Nephron progenitor cell (in vitro differentiated cells): ENCODE data around the gene COL4A3.
A peak's percentile ranks its signal among the peaks of the same experiment; 100 is the strongest.

Experiments
- DNase-seq: peaks from one replicate; pipeline ENCODE4 v3.0.0; 2021
- H3K27ac Mint-ChIP-seq: 2 replicates; pipeline ENCODE4 v1.8.0; 2021; ENCODE audit warnings: mild to moderate bottlenecking, moderate library complexity, mixed read lengths
- H3K27me3 Mint-ChIP-seq: 2 replicates; pipeline ENCODE4 v1.8.0; 2021; ENCODE audit warnings: mild to moderate bottlenecking, low read depth, mixed read lengths; ENCODE audit not compliant: poor library complexity
- H3K36me3 Mint-ChIP-seq: 2 replicates; pipeline ENCODE4 v1.8.0; 2021; ENCODE audit warnings: low read depth, mixed read lengths
- H3K4me1 Mint-ChIP-seq: 2 replicates; pipeline ENCODE4 v1.8.0; 2021; ENCODE audit warnings: mixed read lengths
- H3K4me3 Mint-ChIP-seq: 2 replicates; pipeline ENCODE4 v1.8.0; 2021; ENCODE audit warnings: mild to moderate bottlenecking, moderate library complexity, mixed read lengths
- H3K9me3 Mint-ChIP-seq: 2 replicates; pipeline ENCODE4 v1.8.0; 2021; ENCODE audit warnings: mild to moderate bottlenecking, moderate library complexity, mixed read lengths
- CTCF ChIP-seq: fragments of 200-600 bp; sonication (generic); IDR thresholded peaks from 2 replicates; pipeline ENCODE4 v1.5.0; 2021; ENCODE audit warnings: antibody characterized with exemption

Gene COL4A3

GRCh38 chr2:227124811-227125210 lies 39.6 kb upstream of the COL4A3 start:
- no peak for DNase-seq
- peaks cover 3% of the 10 kb centered on the region for H3K27me3 Mint-ChIP-seq
- TF ChIP-seq CTCF: no peak
- peaks cover 31% of the 10 kb centered on the region for H3K4me1 Mint-ChIP-seq
- no peak overlapping the region for H3K4me3 Mint-ChIP-seq
- no peak overlapping the region for H3K27ac Mint-ChIP-seq
- H3K36me3 Mint-ChIP-seq: no peaks in the 10 kb centered on the region
- no peaks in the 10 kb centered on the region for H3K9me3 Mint-ChIP-seq

- H3K4me3 Mint-ChIP-seq: no peak overlapping the region
- peaks cover 3% of the 10 kb centered on the region for H3K27me3 Mint-ChIP-seq
- no peak for TF ChIP-seq CTCF
- peak; percentile 22 for DNase-seq
- H3K27ac Mint-ChIP-seq: no peak overlapping the region
- H3K9me3 Mint-ChIP-seq: no peaks in the 10 kb centered on the region
- no peaks in the 10 kb centered on the region for H3K36me3 Mint-ChIP-seq
- peaks cover 31% of the 10 kb centered on the region for H3K4me1 Mint-ChIP-seq
These were observed 38.9 kb upstream of the COL4A3 start for GRCh38 chr2:227125506-227125905.

GRCh38 chr2:227127201-227127600 lies 37.2 kb upstream of the COL4A3 start:
- Mint-ChIP-seq H3K27ac (no peak overlapping the region), H3K36me3 (no peaks in the 10 kb centered on the region), H3K4me3 (no peak overlapping the region), H3K27me3 (peaks cover 3% of the 10 kb centered on the region), H3K4me1 (peaks cover 37% of the 10 kb centered on the region), H3K9me3 (no peaks in the 10 kb centered on the region)
- DNase-seq: no peak
- TF ChIP-seq CTCF: no peak

- H3K36me3 Mint-ChIP-seq: no peaks in the 10 kb centered on the region
- no peak for TF ChIP-seq CTCF
- peaks cover 3% of the 10 kb centered on the region for H3K27me3 Mint-ChIP-seq
- DNase-seq: no peak
- H3K27ac Mint-ChIP-seq: no peak overlapping the region
- H3K4me1 Mint-ChIP-seq: peaks cover 41% of the 10 kb centered on the region
- no peaks in the 10 kb centered on the region for H3K9me3 Mint-ChIP-seq
- H3K4me3 Mint-ChIP-seq: no peak overlapping the region
These were observed 33.8 kb upstream of the COL4A3 start for GRCh38 chr2:227130636-227131035.

GRCh38 chr2:227132986-227133385 lies 31.4 kb upstream of the COL4A3 start:
- H3K27me3 Mint-ChIP-seq: no peaks in the 10 kb centered on the region
- no peaks in the 10 kb centered on the region for H3K36me3 Mint-ChIP-seq
- DNase-seq: peak; percentile 20
- TF ChIP-seq CTCF: no peak
- no peak overlapping the region for H3K4me3 Mint-ChIP-seq
- H3K27ac Mint-ChIP-seq: no peak overlapping the region
- H3K4me1 Mint-ChIP-seq: peaks cover 23% of the 10 kb centered on the region
- no peaks in the 10 kb centered on the region for H3K9me3 Mint-ChIP-seq

- Mint-ChIP-seq H3K9me3 (no peaks in the 10 kb centered on the region), H3K27ac (no peak overlapping the region)
- no peak for TF ChIP-seq CTCF
These were observed 29.8 kb upstream of the COL4A3 start for GRCh38 chr2:227134591-227134990.

More at GRCh38 chr2:227134591-227134990, 29.8 kb upstream of the COL4A3 start:
- H3K4me1 Mint-ChIP-seq: peaks cover 12% of the 10 kb centered on the region
- no peaks in the 10 kb centered on the region for H3K36me3 Mint-ChIP-seq
- H3K4me3 Mint-ChIP-seq: no peak overlapping the region
- no peak for DNase-seq
- no peaks in the 10 kb centered on the region for H3K27me3 Mint-ChIP-seq
